Neuronal stem cell (in vitro differentiated cells): ENCODE results near the gene ALDH3A1.
A peak's percentile ranks its signal among the peaks of the same experiment; 100 is the strongest.

Experiments used
- DNase-seq: peaks from one replicate; pipeline ENCODE4 v3.0.0-alpha.2; 2013; ENCODE audit warnings: low spot score
- H2AFZ ChIP-seq: one replicate; pipeline ENCODE4 v1.6.1; 2013; ENCODE audit warnings: mild to moderate bottlenecking, low read length, inconsistent platforms
- H2AK5ac ChIP-seq: 2 replicates; pipeline ENCODE4 v1.6.1; 2013; ENCODE audit warnings: low read depth, mild to moderate bottlenecking, inconsistent platforms, low read length, moderate library complexity, mixed read lengths
- H2BK120ac ChIP-seq: 2 replicates; pipeline ENCODE4 v1.6.1; 2013; ENCODE audit warnings: low read depth, mild to moderate bottlenecking, inconsistent platforms, low read length, moderate library complexity, mixed read lengths
- H2BK12ac ChIP-seq: one replicate; pipeline ENCODE4 v1.6.1; 2013; ENCODE audit warnings: low read length, inconsistent platforms
- H2BK15ac ChIP-seq: 2 replicates; pipeline ENCODE4 v1.6.1; 2013; ENCODE audit warnings: mild to moderate bottlenecking, low read length, inconsistent platforms, mixed read lengths
- H2BK5ac ChIP-seq: one replicate; pipeline ENCODE4 v1.6.1; 2013; ENCODE audit warnings: inconsistent platforms, mild to moderate bottlenecking, low read length, moderate library complexity
- H3K14ac ChIP-seq: one replicate; pipeline ENCODE4 v1.6.1; 2013; ENCODE audit warnings: low read length, inconsistent platforms
- H3K18ac ChIP-seq: 2 replicates; pipeline ENCODE4 v1.6.1; 2013; ENCODE audit warnings: low read length, inconsistent platforms
- H3K23ac ChIP-seq: 2 replicates; pipeline ENCODE4 v1.6.1; 2013; ENCODE audit warnings: low read depth, mild to moderate bottlenecking, mixed read lengths, low read length, inconsistent platforms; ENCODE audit not compliant: poor library complexity
- H3K27ac ChIP-seq: replicated peaks from 3 replicates; pipeline ENCODE4 v1.5.1; 2013; ENCODE audit warnings: low read length, inconsistent platforms
- H3K27me3 ChIP-seq, 3 experiments: 2 replicates each; pipeline ENCODE4 v1.6.1; 2013; ENCODE audit warnings: low read length in 3 of 3, mild to moderate bottlenecking in 2 of 3, inconsistent platforms in 1 of 3, low read depth in 1 of 3, mixed read lengths in 1 of 3, moderate library complexity in 1 of 3; ENCODE audit not compliant: control insufficient read depth in 3 of 3, insufficient read depth in 3 of 3
- H3K36me3 ChIP-seq, 2 donors: replicated peaks in 1 of 2; 2 replicates each; pipeline ENCODE4 v1.6.1; 2013; ENCODE audit warnings: low read length in 2 of 2; ENCODE audit not compliant: control insufficient read depth in 2 of 2, insufficient read depth in 2 of 2
- H3K4ac ChIP-seq: 2 replicates; pipeline ENCODE4 v1.6.1; 2013; ENCODE audit warnings: inconsistent platforms, mild to moderate bottlenecking, low read length, moderate library complexity
- H3K4me1 ChIP-seq, 2 donors: 1 replicate in 1 of 2; 2 replicates in 1 of 2; pipeline ENCODE4 v1.6.1; 2013; ENCODE audit warnings: low read length in 2 of 2, low read depth in 1 of 2; ENCODE audit not compliant: control insufficient read depth in 2 of 2, insufficient read depth in 1 of 2
- H3K4me2 ChIP-seq: one replicate; pipeline ENCODE4 v1.6.1; 2013; ENCODE audit warnings: mild to moderate bottlenecking, low read length, inconsistent platforms; ENCODE audit not compliant: insufficient read depth, poor library complexity, severe bottlenecking
- H3K4me3 ChIP-seq, 2 donors: 2 replicates each; pipeline ENCODE4 v1.5.1; 2013; ENCODE audit warnings: low read length in 2 of 2, mild to moderate bottlenecking in 2 of 2, inconsistent platforms in 1 of 2, moderate library complexity in 1 of 2
- H3K79me1 ChIP-seq: one replicate; pipeline ENCODE4 v1.6.1; 2013; ENCODE audit warnings: low read depth, mild to moderate bottlenecking, inconsistent platforms, low read length, moderate library complexity
- H3K9ac ChIP-seq: one replicate; pipeline ENCODE4 v1.6.1; 2013; ENCODE audit warnings: mild to moderate bottlenecking, low read depth, low read length, inconsistent platforms; ENCODE audit not compliant: poor library complexity
- H3K9me3 ChIP-seq, 2 donors: replicated peaks in 1 of 2; 2 replicates each; pipeline versions ENCODE3 to v1.6.1; 2013; ENCODE audit warnings: low read length in 2 of 2, mild to moderate bottlenecking in 2 of 2, inconsistent platforms in 1 of 2, low read depth in 1 of 2, mixed read lengths in 1 of 2, moderate library complexity in 1 of 2; ENCODE audit not compliant: control insufficient read depth in 2 of 2, insufficient read depth in 1 of 2
- H4K8ac ChIP-seq: one replicate; pipeline ENCODE4 v1.6.1; 2013; ENCODE audit warnings: low read depth, mild to moderate bottlenecking, inconsistent platforms, low read length, moderate library complexity
- H4K91ac ChIP-seq: one replicate; pipeline ENCODE4 v1.6.1; 2013; ENCODE audit warnings: low read length, low read depth, mild to moderate bottlenecking, inconsistent platforms; ENCODE audit not compliant: poor library complexity
- WGBS, 2 donors: extraction: QIAGEN DNeasy Blood & Tissue Kit; methylation state at CpG; one replicate each; pipeline ENCODE4 v1.1.7; 2013; ENCODE audit warnings: missing lambda C conversion rate in 2 of 2, mixed read lengths in 1 of 2; ENCODE audit not compliant: insufficient read length in 2 of 2, insufficient replicate concordance in 1 of 2; ENCODE audit errors: extremely low coverage in 2 of 2; 5-methylcytosine and 5-hydroxymethylcytosine counted together

The ALDH3A1 gene

DNA sequence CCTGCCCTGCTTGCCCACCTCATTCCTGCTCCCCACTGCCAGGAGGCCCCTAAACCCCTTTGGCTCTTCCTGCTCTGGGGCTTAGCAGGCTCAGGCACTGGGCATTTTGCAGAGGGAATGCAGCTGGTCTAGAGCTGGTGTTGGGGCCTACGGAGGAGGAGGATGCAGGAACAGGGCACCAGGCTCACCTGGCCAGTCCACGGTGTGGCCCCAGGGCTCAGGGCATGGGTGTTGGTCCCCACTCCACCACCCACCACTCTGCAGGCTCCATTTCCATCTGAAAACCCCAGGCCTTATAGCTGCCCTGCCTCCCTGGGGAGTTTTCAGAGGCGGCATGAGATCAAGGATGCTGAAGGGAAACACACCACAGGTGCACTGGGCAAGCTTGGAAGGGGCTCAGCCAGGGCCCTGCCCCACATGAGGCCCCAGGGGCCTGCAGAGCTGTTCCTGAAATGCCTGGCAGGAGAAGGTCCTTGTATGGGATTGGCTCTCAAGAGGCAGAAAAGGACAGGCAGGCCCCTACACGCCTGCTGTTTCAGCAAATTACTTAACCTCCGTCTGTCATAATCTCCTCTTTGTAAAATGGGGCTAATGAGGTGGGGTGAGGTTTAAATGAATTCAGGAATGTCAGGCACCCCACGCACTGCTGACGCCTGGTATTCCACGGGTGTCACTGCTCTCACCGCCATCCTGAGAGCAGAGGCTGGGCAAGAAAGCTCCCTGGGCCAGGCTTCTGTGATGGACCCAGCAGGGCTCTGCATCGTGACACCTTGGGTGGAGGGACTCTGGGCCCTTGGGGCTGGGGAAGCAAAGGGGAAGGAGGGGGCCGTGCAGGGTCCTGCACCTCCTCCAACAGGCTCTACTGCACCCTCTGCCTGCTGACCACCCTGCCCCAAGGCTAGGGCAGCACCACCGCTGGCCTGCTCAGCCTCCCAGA lies 41.0 kb downstream of the ALDH3A1 start:
- peak overlapping the region; percentile 99 for H2BK15ac ChIP-seq
- WGBS, 2 donors: no CpG with 5 or more reads among the region's 12 CpGs
- H3K79me1 ChIP-seq: no peaks in the 10 kb centered on the region
- peaks cover 19 to 40% of the 10 kb centered on the region in 2 donors for H3K4me1 ChIP-seq
- H3K23ac ChIP-seq: peak overlapping the region; percentile 73
- H3K36me3 ChIP-seq: no peaks in the 10 kb centered on the region
- no peaks in the 10 kb centered on the region for H3K9me3 ChIP-seq
- H3K4ac ChIP-seq: peak overlapping the region; percentile 91
- H3K18ac ChIP-seq: peak overlapping the region; percentile 94
- H2BK120ac ChIP-seq: peak overlapping the region; percentile 92
- H3K4me3 ChIP-seq: no peak overlapping the region
- H3K9ac ChIP-seq: no peak overlapping the region
- no peak for DNase-seq
- H2AK5ac ChIP-seq: peak overlapping the region; percentile 100
- H3K14ac ChIP-seq: no peak overlapping the region
- H3K4me2 ChIP-seq: no peak overlapping the region
- no peak overlapping the region for H2AFZ ChIP-seq
- H3K27me3 ChIP-seq: peaks cover 0 to 5% (median 0%) of the 10 kb centered on the region in 3 experiments
- H2BK12ac ChIP-seq: peak overlapping the region; percentile 92
- peak overlapping the region; percentile 56 for H4K8ac ChIP-seq
- H3K27ac ChIP-seq: peak overlapping the region; percentile 58
- peak overlapping the region; percentile 69 for H2BK5ac ChIP-seq
- H4K91ac ChIP-seq: peak overlapping the region; percentile 96

GRCh38 chr17:19705771-19706770 lies 42.0 kb downstream of the ALDH3A1 start:
- H3K9me3 ChIP-seq: no peaks in the 10 kb centered on the region
- H3K36me3 ChIP-seq: no peaks in the 10 kb centered on the region
- H3K23ac ChIP-seq: peak overlapping the region; percentile 35
- H3K4me2 ChIP-seq: no peak overlapping the region
- no peak overlapping the region for H3K9ac ChIP-seq
- H2BK12ac ChIP-seq: peak overlapping the region; percentile 99
- H3K18ac ChIP-seq: peak overlapping the region; percentile 94
- H3K27me3 ChIP-seq: peaks cover 0 to 5% (median 0%) of the 10 kb centered on the region in 3 experiments
- peak overlapping the region; percentile 91 for H3K4ac ChIP-seq
- H2BK120ac ChIP-seq: peak overlapping the region; percentile 92
- peak overlapping the region; percentile 85 for H4K8ac ChIP-seq
- H3K79me1 ChIP-seq: no peaks in the 10 kb centered on the region
- H2AK5ac ChIP-seq: peak overlapping the region; percentile 100
- DNase-seq: no peak
- H3K14ac ChIP-seq: peak overlapping the region; percentile 94
- H3K4me1 ChIP-seq: peaks cover 19 to 40% of the 10 kb centered on the region in 2 donors
- WGBS, 2 donors: no CpG with 5 or more reads among the region's 22 CpGs
- H2BK15ac ChIP-seq: peak overlapping the region; percentile 99
- H3K4me3 ChIP-seq: no peak overlapping the region
- H2AFZ ChIP-seq: peak overlapping the region; percentile 3
- peak overlapping the region; percentile 69 for H2BK5ac ChIP-seq
- H3K27ac ChIP-seq: peak overlapping the region; percentile 62
- peak overlapping the region; percentile 96 for H4K91ac ChIP-seq

- Histone ChIP-seq H3K4me3 (no peak overlapping the region), H2BK15ac (peak overlapping the region; percentile 8), H3K79me1 (no peaks in the 10 kb centered on the region), H3K18ac (peak overlapping the region; percentile 89), H2AFZ (no peak overlapping the region), H2BK120ac (no peak overlapping the region), H3K9me3 (no peaks in the 10 kb centered on the region), H3K14ac (peak overlapping the region; percentile 90), H4K91ac (no peak overlapping the region), H3K23ac (no peak overlapping the region), H2AK5ac (peak overlapping the region; percentile 16), H3K27ac (no peak overlapping the region), H3K4me2 (no peak overlapping the region), H3K4me1 (peaks cover 19 to 40% of the 10 kb centered on the region in 2 donors), H3K4ac (no peak overlapping the region), H4K8ac (no peak overlapping the region), H3K9ac (no peak overlapping the region), H2BK5ac (no peak overlapping the region), H2BK12ac (no peak overlapping the region), H3K27me3 (peaks cover 0 to 5% (median 0%) of the 10 kb centered on the region in 3 experiments), H3K36me3 (no peaks in the 10 kb centered on the region)
- whole genome bisulfite sequencing, 2 donors: no CpG with 5 or more reads among the region's 13 CpGs
- DNase-seq: no peak
Measured at GRCh38 chr17:19705201-19705600, 42.9 kb downstream of the ALDH3A1 start.
